ENCODE data around the gene IQSEC1.

The IQSEC1 gene

GRCh38 chr3:13062647-13063046 lies 10.6 kb downstream of the IQSEC1 start:
- no peak for TF ChIP-seq CTCF (IDR thresholded peaks at IDR 0.05; ENCODE audit: low read depth, low read length)
- DNase-seq (ENCODE audit: low read depth in 2 of 2): no peak
- no peak overlapping the region for H3K4me3 ChIP-seq (replicated peaks in 1 of 2; ENCODE audit: low read depth in 2 of 2, low read length in 2 of 2)

- no peak for DNase-seq (ENCODE audit: low read depth in 2 of 2)
- H3K4me3 ChIP-seq (replicated peaks in 1 of 2; ENCODE audit: low read depth in 2 of 2, low read length in 2 of 2): no peak overlapping the region
- TF ChIP-seq CTCF (IDR thresholded peaks at IDR 0.05; ENCODE audit: low read depth, low read length): no peak
Observed at GRCh38 chr3:13060341-13060910, 12.8 kb downstream of the IQSEC1 start.

GRCh38 chr3:13058346-13059120 lies 14.7 kb downstream of the IQSEC1 start:
- H3K4me3 ChIP-seq (replicated peaks in 1 of 2; ENCODE audit: low read depth in 2 of 2, low read length in 2 of 2): no peak overlapping the region
- no peak for DNase-seq (ENCODE audit: low read depth in 2 of 2)
- no peak for TF ChIP-seq CTCF (IDR thresholded peaks at IDR 0.05; ENCODE audit: low read depth, low read length)

- no peak for TF ChIP-seq CTCF (IDR thresholded peaks at IDR 0.05; ENCODE audit: low read depth, low read length)
- H3K4me3 ChIP-seq (replicated peaks in 1 of 2; ENCODE audit: low read depth in 2 of 2, low read length in 2 of 2): no peak overlapping the region
- DNase-seq (ENCODE audit: low read depth in 2 of 2): no peak
Observed at GRCh38 chr3:13057282-13058040, 15.8 kb downstream of the IQSEC1 start.

- no peak overlapping the region for H3K4me3 ChIP-seq (replicated peaks in 1 of 2; ENCODE audit: low read depth in 2 of 2, low read length in 2 of 2)
- no peak for DNase-seq (ENCODE audit: low read depth in 2 of 2)
- no peak for TF ChIP-seq CTCF (IDR thresholded peaks at IDR 0.05; ENCODE audit: low read depth, low read length)
Observed at GRCh38 chr3:13055634-13056033, 17.6 kb downstream of the IQSEC1 start.

GRCh38 chr3:13054341-13055285 lies 18.6 kb downstream of the IQSEC1 start:
- no peak overlapping the region for H3K4me3 ChIP-seq (replicated peaks in 1 of 2; ENCODE audit: low read depth in 2 of 2, low read length in 2 of 2)
- DNase-seq (ENCODE audit: low read depth in 2 of 2): no peak
- TF ChIP-seq CTCF (IDR thresholded peaks at IDR 0.05; ENCODE audit: low read depth, low read length): no peak

Measured in cardiac fibroblast (primary cell).